ENCODE measurements around the gene ABCA13.

The ABCA13 gene

GRCh38 chr7:48505466-48505865 is 334.2 kb downstream of the ABCA13 start:
- no peak for DNase-seq

GRCh38 chr7:48506569-48506968 is 335.3 kb downstream of the ABCA13 start:
- no peak for DNase-seq

- DNase-seq, result no peak
Measured at GRCh38 chr7:48511080-48511479, 339.8 kb downstream of the ABCA13 start.

- DNase-seq, result no peak
Measured at GRCh38 chr7:48512892-48513291, 341.6 kb downstream of the ABCA13 start.

- no peak for DNase-seq
Measured at GRCh38 chr7:48515171-48515570, 343.9 kb downstream of the ABCA13 start.

GRCh38 chr7:48518092-48518491 is 346.8 kb downstream of the ABCA13 start:
- no peak for DNase-seq

- DNase-seq, result no peak
Measured at GRCh38 chr7:48522692-48523091, 351.4 kb downstream of the ABCA13 start.

GRCh38 chr7:48525736-48526732 is 354.8 kb downstream of the ABCA13 start:
- peak in 7 of 56 donors; percentile 6 to 42 (median 26) for DNase-seq

- no peak for DNase-seq
Measured at GRCh38 chr7:48528646-48529045, 357.4 kb downstream of the ABCA13 start.

GRCh38 chr7:48537561-48537960 is 366.3 kb downstream of the ABCA13 start:
- no peak for DNase-seq

- no peak for DNase-seq
Measured at GRCh38 chr7:48540746-48541145, 369.5 kb downstream of the ABCA13 start.

- no peak for DNase-seq
Measured at GRCh38 chr7:48548667-48549066, 377.4 kb downstream of the ABCA13 start.

- no peak for DNase-seq
Measured at GRCh38 chr7:48551652-48552051, 380.4 kb downstream of the ABCA13 start.

GRCh38 chr7:48563334-48563733 is 392.1 kb downstream of the ABCA13 start:
- DNase-seq, result no peak

- DNase-seq, result no peak
Measured at GRCh38 chr7:48575516-48575915, 404.3 kb downstream of the ABCA13 start.

- DNase-seq, result no peak
Measured at GRCh38 chr7:48587475-48587874, 416.2 kb downstream of the ABCA13 start.

GRCh38 chr7:48594349-48594748 is 423.1 kb downstream of the ABCA13 start:
- no peak for DNase-seq

GRCh38 chr7:48595756-48596155 is 424.5 kb downstream of the ABCA13 start:
- no peak for DNase-seq

- DNase-seq, result no peak
Measured at GRCh38 chr7:48610705-48611104, 439.4 kb downstream of the ABCA13 start.

- no peak for DNase-seq
Measured at GRCh38 chr7:48611993-48612392, 440.7 kb downstream of the ABCA13 start.

GRCh38 chr7:48617508-48617907 is 446.2 kb downstream of the ABCA13 start:
- no peak for DNase-seq

- no peak for DNase-seq
Measured at GRCh38 chr7:48617993-48618392, 446.7 kb downstream of the ABCA13 start.

- DNase-seq, result no peak
Measured at GRCh38 chr7:48621076-48621475, 449.8 kb downstream of the ABCA13 start.

Data from nucleus accumbens (tissue), 56 donors.